ENCODE results near the gene CBLN1.

CBLN1 gene

DNA sequence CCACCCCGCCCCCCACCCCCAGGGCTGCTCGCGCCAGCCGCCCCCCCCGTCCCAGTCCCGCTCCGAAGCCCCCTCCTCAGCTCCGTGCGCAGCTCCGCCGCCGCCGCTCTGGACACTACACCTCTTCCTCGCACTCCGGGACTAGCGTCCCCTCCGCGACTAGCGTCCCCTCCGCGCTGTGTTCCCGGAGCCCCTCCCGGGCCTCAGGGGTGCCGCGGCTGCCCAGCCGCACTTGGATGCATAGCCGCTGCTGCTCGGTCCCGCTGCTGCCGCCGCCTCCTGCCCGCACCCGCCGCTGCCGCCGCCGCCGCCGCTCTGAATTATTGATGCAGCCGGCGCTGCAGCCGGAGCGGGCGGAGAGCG is at the start of gene CBLN1:
Gene CBLN1, minus strand, starts transcription at position 359 of the 363 bp plus-strand sequence. CDS start 373 bp downstream, outside the sequence.
- no peak for DNase-seq (ENCODE audit: low read depth in 1 of 2, low spot score in 1 of 2)

DNA sequence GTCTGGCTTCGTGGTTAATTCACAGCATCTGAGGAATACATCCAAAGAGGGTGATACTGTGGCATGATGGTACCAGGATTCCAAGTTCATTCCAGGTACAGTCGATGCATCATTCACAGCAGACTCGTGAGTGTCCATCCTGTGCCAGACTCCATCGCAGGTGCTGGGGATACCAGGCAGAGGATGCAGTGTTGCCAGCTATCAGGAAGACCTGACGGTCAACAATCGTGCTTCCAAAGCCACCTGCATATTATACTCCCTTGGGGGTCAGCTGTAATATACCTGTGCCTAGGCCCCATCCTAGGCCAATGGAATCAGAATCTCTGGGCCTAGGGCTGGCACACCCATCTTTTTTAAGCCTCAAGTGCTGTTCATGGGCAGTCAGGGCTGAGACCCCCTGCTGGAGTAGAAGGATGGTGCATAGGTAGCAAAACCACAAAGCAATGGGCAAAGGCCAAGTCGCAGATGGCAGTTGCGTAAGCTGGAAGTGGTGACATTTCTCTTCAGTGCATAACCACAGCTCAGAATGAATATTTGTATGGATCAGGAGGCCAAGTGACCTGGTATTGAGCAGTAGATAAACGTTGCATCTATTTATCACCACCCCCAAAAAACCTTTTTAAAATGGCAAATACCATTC is 49.0 kb upstream of the CBLN1 start:
- no peak for DNase-seq (ENCODE audit: low read depth in 1 of 2, low spot score in 1 of 2)

DNA sequence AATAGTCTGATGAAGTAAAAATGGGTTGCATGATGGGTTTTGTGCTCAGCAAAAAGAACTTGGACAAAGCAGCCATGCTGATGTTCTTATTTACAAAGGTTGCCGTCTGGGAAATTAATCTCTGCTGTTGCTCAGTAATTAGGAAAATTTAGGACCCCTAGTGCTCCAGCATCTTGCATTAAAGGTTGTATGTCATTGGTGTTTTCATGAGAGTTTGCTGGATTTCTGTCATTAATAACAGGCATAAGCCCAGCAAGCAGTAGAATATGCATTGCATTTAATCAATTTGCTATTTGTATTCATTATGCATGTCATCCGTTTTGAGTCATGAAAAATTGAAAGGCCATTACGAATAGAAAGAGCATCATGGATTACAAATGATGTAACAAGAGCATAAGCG is 46.7 kb upstream of the CBLN1 start:
- DNase-seq (ENCODE audit: low read depth in 1 of 2, low spot score in 1 of 2) = no peak

DNA sequence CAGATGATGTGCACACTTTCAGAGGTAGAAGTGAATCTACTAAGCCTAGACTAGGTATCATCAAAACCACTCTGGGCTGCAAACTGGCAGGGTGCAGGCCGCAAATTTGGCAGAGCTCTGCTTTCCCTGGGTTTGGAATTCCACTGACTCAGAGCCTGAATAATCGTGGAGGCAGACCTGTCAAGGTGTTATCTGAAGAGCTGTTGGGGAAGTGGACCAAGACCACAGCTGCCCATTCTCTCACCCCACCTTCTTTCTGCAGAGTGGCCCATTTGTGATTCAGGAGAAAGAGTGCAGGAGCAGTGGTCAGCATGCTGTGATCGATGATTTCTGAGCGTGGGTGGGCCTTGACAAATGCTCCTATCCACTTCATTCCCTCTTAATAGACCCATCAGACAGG is 45.8 kb upstream of the CBLN1 start:
- no peak for DNase-seq (ENCODE audit: low read depth in 1 of 2, low spot score in 1 of 2)

DNA sequence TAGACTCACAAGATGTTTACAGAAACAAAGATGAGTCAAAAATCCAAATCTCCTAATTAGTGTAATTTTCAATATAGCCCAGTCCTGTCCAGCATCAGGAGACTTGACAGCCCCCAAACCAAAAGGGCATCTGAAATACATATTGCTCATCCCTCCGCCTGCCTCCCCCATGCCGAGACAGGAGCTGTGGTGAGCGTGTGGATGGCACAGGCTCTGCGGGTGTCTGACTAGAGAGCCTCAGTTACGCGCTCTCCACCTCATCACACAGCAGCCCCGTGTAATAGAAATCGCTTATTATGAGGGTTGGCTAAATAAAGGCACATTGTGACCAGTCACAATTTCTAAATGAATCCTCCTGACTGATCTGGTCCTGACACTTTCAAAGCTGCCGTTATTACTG is 43.1 kb upstream of the CBLN1 start:
- no peak for DNase-seq (ENCODE audit: low read depth in 1 of 2, low spot score in 1 of 2)

DNA sequence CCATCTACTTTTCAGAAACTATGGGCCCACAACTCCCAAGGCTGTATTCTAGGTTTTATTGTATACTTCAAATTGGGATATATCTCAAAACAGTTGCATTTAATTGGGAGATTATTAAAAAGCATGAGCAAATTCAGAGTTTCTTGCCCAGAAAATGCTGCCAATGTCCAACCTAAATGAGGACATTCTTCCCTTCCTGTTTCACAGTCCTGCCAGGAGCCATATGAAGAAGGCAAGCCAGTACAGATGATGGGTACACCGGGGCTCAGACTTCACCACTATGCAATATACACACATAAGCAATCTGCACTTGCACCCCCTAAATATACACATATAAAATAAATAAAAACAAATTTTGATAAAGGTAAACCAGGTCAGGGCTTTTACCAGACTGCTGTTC is 34.0 kb upstream of the CBLN1 start:
- DNase-seq (ENCODE audit: low read depth in 1 of 2, low spot score in 1 of 2) = no peak

DNA sequence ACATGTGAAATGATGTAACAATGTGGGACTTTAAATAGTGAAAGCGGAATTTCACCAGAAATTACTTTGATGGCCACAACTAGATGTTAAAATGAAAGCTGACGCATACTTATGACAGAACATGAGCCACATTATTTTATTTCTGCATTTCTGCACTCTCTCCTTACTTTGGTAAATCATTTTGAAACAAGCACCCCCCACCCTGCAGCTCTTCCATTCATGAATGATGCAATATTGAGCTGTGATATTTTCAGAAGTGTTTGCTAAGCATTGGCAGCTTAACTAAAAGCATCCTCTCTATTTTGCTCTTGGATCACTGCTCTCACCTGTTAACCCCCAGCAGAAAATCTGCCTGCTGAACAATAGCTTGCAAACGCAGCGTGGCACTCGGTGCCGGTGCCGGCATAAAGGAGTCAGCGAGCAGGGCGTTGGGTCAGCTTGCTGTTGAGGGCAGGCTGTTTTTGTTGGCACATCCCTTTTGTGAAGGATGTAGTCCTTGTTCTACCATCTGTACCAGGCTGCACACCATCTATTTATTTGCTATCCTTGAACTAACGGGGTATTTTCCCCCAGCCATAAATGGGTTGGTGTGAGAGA is 30.8 kb upstream of the CBLN1 start:
- DNase-seq (ENCODE audit: low read depth in 1 of 2, low spot score in 1 of 2) = no peak

DNA sequence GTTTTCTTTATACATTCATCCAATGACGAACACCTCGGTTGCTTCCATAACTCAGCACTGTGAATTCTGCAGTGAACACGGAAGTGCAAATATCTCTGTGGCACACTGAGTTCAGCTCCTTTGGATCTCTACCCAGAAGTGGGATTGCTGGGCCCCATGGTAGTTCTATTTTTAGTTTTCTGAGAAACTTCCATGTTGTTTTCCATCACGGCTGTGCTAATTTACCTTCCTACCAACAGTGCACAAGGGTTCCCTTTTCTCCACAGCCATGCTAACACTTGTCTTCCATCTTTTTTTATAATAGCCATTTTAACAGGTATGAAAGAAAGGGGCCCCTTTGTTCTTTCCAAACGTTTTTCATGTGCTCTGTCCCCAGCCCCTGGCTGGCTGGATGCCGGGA is 30.2 kb upstream of the CBLN1 start:
- DNase-seq (ENCODE audit: low read depth in 1 of 2, low spot score in 1 of 2) = no peak

DNA sequence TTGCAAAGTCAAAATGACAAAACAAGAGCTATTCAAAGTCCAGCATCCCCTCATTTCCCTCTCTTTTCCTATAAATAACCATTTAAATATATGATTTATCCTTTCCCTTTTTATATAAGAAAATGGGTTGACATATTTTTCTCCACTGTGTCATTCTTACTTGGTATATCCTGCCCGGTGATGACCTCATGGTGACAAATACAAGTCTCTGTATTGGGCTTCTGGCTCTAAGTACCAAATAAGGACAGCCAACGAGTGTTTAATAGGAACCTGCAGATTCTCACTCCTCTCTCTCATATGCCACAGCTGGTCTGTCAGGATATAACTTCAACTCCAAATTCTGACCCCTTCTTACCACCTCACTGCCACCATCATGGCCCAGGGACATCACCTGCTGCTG is 25.5 kb upstream of the CBLN1 start:
- no peak for DNase-seq (ENCODE audit: low read depth in 1 of 2, low spot score in 1 of 2)

DNA sequence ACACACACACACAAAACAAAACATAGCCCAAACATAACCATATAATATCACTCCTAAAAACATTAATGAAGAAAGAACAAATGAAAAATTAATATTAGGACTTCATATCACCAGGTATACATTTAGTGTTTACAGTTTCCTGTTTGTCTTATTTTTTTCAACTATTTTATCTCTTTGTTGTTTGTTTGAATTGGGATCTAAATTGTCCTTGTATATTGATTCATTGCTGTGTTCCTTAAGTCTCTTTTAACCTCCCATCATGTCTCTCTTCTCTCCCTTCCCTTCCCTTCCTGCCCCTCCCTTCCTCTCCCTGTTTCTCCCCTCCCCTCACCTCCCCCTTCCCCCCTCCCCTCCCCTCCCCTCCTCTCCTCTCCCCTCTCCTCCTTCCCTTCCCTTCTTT is 23.8 kb upstream of the CBLN1 start:
- no peak for DNase-seq (ENCODE audit: low read depth in 1 of 2, low spot score in 1 of 2)

DNA sequence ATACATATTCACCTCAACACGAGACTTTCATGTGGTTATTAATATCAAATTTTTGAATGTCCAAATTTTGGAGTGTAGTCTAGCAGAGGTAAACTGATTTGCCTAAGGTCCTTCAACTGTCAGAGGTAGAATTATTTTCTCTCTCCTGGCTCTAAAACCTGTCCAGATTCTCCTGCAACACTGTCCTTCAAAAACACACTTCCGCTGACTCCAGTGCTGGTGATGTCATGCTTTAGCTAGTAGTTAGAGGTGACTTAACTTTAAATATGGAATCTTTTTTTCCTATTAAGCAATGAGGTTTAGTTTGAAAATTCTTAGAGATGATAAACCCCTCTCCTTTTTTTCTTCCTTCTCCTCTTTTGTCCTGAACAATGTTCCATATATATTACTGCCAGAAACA is 10.8 kb upstream of the CBLN1 start:
- no peak for DNase-seq (ENCODE audit: low read depth in 1 of 2, low spot score in 1 of 2)

DNA sequence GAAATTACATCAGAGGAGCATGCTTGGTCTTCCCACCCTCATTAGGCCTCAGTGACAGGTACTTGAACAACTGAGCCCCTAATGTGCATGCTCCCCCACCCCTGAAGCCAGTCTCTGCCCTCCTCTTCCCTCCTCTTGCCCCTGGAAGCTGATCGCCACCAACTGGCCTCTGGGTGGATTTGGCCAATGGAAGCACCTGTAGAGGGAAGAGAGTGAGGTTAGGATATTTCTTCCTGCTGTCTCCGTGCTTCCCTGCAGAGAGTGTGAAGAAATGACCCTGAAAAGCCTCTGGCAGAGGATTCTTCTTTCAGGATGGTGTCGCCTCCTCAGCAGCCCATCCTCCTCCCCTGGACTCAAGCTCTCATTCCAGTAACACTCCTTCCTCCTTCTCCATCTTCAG is 5.9 kb upstream of the CBLN1 start:
- DNase-seq (ENCODE audit: low read depth in 1 of 2, low spot score in 1 of 2) = no peak

DNA sequence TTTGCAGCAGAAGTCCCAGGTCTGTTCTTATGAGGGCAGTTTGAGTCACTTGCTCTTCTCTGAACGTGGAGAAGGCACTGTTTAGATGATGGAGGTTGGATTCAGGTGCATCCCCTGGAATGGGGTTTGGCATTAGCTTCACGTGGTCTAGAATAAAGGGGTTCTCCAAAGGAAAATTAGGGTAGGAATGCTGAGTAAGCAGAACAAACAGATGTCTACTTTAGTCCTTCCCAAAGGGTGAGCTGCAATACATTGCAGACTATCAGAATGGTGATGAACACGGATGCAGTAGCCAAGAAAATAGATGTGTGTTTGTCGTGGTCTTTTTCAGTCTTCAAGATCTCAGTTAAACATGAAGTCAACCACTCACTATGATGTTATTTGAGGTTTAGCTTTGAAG is 3.3 kb upstream of the CBLN1 start:
- DNase-seq (ENCODE audit: low read depth in 1 of 2, low spot score in 1 of 2) = no peak

DNA sequence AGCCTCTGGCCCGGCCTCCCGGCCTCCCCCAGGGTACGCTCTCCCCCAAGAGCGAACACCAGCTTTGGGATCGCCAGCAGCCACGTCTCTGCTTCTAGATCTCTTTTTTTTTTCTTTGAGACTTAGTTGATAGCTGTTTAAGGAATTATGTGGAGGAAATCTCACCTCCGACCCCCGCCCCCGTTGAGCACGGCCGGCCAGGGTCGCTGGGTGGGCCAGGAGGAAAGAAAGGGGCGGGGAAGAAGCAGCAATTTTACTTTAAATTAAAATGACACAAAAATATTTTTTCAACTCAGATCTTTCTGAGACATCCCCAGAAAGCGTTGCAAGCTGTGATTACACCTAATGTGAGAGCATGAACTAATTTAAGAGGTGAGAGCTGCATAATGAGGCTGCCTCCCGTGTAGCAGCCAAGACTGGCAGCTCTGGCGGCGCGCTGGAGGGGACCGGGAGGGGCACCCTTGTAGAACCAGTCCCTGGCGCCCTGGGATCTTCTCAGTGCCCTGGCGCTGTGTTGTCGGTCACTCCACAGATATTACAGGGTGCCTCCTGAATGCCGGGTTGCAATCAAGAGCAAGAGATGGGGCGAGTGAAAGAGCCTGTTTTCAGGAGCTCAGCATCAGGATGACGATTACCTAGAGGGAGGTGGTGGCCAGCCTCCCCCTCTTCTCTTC is 1.9 kb upstream of the CBLN1 start:
- no peak for DNase-seq (ENCODE audit: low read depth in 1 of 2, low spot score in 1 of 2)

DNA sequence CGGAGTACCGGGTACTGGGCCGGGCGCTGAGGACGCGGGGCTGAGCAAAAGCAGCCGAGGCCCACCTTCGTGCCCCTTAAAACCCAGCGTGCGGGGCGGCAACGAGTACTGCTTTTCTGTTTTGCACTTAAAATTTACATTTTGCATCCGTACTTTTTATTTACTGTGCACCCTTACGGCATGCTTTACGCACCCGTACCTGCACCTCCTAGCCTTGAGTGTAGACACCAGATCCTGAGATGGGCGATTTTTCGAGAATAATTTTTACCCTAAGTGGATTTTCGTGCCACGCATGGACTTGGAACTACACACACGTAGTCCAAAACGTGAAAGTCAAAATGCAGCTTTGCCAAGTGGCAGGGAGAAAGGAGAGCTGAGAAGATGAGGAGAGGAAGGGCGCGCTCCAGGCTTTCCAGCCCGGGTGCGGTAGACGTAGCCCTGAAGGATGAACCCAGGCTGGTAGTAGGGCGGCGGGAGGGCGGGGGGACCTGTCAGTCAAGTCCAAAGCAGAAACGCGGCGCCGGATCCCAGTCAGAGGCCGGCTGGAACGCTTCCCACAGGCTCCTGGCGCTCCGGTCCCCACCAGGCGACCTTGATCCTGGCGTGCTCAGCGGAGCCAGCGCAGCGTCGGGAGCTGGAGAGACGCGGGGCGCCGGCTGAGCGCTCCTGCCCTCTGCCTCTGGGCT is 1.2 kb upstream of the CBLN1 start:
- no peak for DNase-seq (ENCODE audit: low read depth in 1 of 2, low spot score in 1 of 2)

DNA sequence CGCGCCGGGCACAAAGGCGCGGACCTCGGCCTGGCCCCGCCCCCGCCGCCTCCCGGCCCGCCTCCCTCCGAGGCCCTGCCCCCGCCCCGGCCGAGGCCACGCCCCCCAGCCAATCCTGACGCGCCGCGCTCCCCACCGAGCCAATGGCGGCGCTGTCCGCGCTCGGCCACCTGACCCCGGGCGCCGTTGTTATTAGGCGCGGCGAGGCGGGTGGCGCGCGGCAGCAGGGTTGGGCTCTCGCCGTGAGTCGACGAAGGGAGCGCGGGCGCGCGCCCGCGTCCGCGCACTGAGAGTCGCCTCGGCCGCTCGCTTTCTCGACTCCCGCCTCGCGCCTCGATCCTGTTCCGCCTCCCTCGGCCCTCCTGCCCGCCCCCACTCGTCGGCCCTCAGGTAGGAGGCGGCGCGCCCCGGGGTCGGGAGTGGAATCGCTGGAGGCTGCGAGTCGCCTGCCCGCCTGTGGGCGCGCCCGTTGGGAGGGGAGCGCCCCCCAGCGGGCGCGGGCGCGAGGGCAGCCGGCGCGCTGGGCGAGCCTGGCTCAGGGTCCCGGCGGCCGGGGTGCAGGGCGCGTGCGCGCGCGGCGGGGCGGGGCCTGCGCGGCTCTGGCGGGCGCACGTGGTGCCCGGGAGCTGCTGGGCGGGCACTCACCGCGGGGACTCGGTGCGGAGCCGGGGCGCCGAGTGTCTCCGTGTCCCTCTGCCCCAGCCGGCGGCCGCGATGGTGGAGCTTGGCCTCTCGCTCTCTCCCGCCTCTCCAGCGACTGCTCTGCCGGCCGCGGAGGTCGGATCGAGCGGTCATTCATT is 405 bp upstream of the CBLN1 start:
- DNase-seq (ENCODE audit: low read depth in 1 of 2, low spot score in 1 of 2) = peak in 1 of 2 donors; percentile 19

DNA sequence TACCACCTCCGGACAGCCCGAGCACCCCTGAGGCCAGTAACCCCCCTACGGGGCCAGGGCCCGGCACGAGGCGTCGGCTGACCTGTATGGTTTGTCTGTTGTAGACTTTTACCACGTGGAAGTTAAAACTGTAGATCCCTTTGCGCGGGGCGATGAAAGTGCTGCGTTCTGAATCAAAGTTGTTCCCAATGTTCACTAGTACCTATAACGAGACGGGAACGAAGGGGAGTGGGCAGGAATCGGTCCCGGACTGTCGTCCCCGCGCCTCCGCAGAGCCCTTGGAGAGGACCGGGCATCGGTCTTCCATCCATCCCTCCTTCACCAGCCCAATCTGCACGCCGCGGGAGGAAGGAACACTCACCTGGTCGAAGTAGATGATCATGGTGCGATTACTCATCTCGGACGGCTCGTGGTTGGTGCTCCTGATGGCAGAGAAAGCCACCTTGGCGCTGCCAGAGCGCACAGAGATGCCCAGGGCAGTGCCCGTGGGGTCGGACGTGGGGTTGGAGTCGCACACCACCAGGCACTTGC is 732 bp downstream of the CBLN1 start:
- no peak for DNase-seq (ENCODE audit: low read depth in 1 of 2, low spot score in 1 of 2)

DNA sequence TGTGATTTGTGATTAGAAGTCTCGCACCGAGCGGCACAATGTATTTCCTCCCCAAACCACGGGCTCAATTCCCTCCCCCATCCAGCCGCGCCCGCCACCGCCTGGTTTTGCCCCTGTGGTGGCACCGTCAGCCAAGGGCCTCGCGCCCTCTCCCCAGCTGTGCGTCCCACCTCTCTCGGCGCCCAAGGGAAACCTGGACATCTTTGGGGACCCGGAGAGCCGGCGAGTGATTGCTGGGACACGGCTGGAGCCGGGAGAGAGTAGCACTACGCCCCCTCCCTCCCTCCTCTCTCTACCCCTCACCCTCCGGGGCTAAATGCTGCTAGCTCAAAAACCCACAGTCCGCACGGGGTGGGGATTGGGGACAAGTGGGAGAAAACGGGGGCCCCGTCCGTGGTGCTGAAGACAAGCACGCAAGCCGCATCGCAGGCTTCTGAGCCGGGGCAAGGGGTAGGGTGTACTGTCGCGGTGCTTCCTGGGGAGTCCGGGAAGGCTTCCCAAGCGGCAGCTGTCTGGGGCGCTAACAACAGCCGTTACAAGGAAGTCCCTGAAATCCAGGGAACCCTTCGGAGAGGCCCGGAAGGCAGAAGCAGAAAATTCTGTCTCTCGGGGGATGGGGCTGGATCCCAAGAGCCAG is 1.4 kb downstream of the CBLN1 start:
- DNase-seq (ENCODE audit: low read depth in 1 of 2, low spot score in 1 of 2) = no peak

DNA sequence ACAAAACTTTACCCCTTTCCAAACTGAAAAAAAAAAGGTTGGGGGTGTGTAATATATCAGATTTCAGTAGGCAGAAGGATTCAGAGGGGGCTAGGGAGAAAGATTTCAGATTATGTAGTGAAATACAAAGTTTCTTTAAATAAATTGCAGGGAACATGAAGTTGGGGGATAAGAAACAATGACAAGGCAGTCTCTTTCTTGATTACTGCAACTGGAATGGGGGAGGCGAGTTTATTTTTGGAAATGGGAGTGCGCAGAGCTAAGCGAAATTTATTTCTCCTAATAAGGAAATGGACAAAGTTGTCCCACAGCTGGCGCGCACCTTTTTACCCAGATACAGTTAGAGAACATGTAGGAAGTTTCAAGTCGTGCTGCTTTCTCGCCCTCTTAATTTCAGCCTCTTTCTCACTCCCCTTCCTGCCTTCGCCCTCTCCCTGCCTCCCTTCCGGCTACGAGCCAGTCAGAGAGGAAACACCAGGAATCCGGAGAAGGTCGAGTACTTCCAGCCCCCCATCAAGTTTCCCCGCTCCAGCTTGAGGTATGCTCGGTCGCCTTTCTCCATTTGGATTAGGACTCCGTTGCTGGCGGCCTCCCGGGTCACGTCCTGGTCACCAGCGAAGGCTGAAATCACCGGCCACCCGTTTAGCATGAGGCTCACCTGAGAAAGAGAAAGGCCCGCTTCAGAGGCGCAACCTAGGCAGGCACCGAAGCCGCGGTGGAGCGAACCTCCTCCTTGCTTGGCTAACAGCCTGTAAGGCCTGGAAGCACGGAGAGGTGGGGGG is 2.5 kb downstream of the CBLN1 start:
- DNase-seq (ENCODE audit: low read depth in 1 of 2, low spot score in 1 of 2) = no peak

DNA sequence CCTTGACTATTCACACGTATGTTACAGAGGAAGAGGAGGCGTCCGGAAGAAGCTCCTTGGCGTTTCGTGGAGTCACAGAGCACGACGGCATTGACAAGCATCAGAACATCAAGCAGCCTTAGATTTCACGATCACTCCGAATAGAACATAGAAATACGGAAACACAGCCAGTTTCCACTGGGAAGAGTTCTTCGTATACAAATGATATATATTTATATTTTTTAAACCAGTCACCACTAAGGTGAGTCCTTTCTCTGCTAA is 3.1 kb downstream of the CBLN1 start:
- DNase-seq (ENCODE audit: low read depth in 1 of 2, low spot score in 1 of 2) = no peak

Data from activated CD4-positive, alpha-beta T cell treated with anti-CD3 and anti-CD28 coated beads, Interleukin-2, amount 50 U/mL, for 24 hours (primary cell).